HG03175 (cell line): ENCODE data around the gene XAGE3.
"Not testable (repeated sequence)": the region's sequence is repeated elsewhere in the genome, so short reads cannot be mapped to it uniquely, and the experiment has no call there.

Experiments
- ATAC-seq: cut with Tn5 transposase; IDR thresholded peaks from one replicate; pipeline ENCODE4 v1.9.1; 2021; ENCODE audit warnings: mild to moderate bottlenecking, moderate library complexity; ENCODE audit not compliant: unreplicated experiment

Gene XAGE3, protein sequence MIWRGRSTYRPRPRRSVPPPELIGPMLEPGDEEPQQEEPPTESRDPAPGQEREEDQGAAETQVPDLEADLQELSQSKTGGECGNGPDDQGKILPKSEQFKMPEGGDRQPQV

DNA sequence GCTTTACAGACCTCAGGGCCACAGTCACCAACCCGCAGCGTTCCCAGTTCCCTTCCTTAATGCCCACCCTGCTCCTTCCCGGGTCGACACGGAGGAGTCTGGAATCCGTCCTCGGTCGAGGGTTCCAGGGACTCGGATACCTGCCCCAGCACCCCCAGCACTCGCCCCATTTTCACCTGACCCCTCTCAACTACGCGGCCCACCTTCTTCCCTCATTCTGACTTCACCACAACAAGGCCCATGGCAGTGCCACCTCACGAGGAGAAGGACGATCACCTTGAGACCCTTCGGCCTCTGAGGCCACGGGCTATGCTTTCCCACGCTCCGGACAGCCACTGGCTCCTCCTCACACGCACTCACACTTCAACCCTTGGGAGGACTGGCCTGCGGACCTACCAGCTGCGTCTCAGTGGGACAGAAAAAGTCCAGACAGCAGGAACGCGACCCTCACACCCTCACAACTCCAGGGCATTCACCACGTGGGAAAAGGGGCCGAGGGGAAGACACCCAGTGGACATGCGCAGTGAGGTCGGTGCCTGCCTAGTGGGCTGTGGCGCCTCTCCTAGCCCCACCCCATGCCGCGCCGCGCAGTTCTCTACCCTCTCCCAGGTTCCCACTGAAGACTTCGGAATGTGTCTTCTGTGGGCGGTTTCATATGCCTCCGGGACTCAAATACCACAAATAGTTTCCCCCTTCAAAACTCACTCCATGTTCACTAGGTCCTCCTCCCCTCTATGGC, at the start of gene XAGE3:
XAGE3 (minus strand) TSS at position 474 of the 739 bp plus-strand sequence. CDS start 950 bp downstream, outside the sequence.
- no peak for ATAC-seq

DNA sequence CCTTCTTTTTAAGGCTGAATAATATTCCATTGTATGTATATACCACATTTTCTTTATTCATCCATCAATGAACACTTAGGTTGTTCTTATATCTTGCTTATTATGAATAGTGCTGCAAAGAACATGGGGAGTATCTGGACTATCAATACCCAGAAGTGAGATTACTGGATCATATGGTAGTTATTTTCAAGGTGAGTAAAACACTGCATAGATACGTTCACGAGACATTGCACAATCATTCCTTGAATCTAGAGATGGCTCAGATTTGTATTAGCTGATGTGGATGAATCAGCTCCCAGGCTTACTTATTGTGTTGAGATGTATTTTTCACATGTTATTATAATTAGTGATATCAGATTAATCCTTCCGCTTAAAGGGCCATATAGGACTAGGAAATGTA, 46.8 kb upstream of the XAGE3 start:
- not testable (repeated sequence) for ATAC-seq

DNA sequence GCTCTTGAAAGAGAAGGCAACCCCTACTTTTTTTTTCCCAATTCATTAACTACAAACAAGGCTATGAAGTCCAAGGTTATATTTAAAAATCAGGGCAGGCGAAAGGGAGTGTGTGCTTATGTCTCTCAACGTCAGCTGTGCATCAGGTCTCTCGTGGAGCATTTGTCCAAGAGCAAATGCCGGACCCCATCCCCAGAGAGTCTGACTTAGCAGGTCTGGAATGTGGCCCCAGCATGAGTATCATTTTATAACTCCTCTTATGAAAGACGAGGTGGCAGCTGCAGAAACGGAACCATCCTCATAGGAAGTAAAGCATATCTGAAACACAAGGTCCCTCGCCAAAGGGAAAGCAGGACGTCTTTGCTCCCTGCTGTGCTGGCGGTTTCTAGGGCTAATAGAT, 45.8 kb upstream of the XAGE3 start:
- ATAC-seq = not testable (repeated sequence)

DNA sequence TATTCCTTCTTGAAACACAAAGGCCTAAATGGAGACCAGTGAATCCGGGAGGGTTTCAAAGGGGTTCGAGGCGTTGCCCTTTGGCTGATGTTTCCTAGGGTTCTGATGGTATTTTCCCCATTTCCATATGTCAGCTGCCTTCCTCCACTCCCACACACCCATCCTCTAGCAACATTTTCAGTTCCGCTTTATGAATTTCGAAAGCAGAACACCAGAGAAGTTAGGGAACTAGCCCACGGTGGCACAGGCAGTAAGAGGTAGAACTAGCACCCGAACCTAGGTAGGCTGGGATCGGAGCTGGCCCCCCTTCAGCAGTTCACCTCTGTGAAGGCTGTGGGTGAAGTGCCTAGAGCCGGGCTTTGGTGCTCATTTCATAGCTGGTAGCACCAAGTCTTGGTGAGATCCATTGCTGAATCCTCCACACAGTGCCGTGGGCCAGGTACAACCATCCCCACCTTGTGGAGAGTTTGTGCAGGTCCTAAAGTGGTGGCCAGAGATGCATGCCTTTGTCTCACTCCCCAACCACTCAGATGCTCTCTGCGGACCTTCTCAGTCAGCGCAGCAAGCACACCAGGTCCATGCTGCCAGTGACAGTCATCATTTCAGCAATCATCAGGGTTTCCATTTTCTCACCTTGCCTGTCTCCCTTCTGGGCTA, 41.6 kb upstream of the XAGE3 start:
- not testable (repeated sequence) for ATAC-seq

DNA sequence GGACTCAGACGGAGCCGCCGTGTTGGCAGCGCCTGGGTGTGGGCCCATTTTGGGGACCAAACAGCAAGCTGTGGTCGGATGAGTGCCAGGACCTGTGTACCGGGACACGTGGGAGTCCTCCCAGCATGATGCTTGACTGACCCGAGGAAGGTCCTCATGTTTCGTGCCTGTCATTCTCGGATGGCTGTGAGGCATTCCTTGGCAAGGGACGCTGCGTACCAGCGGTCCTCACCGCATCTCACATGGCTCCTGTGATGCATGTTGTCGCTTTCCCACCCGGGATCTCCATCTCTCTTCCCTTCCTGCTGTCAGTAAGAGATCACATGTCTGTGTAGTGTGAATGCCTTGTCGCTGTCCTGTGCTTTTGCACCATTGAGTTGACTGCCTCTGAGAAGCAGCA, 40.0 kb upstream of the XAGE3 start:
- not testable (repeated sequence) for ATAC-seq

DNA sequence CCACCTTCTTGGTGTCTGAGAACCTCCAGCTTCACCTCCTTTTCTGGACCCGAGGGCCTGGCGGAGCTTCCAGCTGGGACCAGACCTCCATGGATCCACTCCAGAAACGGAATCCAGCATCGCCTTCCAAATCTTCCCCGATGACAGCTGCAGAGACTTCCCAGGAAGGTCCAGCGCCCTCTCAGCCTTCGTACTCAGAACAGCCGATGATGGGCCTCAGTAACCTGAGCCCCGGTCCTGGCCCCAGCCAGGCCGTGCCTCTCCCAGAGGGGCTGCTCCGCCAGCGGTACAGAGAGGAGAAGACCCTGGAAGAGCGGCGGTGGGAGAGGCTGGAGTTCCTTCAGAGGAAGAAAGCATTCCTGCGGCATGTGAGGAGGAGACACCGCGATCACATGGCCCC, 39.3 kb upstream of the XAGE3 start:
- not testable (repeated sequence) for ATAC-seq

DNA sequence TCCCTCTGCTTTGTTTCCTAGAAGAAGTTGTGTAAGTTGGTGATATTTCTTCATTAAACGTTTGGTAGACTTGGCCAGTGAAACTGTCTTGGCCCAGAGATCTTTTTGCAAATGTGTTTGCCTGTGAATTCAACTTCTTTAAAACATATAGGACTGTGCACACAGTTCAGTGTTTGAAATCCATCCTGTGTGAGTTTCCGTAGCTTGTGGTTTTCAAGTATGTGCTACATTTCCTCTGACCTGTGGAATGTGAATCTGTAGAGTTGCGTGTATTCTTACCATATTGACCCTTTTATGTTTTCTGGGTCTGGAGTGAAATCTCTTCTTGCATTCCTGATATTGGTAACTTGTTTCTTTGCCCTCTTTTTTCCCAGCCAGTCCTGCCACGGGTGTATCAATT, 38.2 kb upstream of the XAGE3 start:
- not testable (repeated sequence) for ATAC-seq

DNA sequence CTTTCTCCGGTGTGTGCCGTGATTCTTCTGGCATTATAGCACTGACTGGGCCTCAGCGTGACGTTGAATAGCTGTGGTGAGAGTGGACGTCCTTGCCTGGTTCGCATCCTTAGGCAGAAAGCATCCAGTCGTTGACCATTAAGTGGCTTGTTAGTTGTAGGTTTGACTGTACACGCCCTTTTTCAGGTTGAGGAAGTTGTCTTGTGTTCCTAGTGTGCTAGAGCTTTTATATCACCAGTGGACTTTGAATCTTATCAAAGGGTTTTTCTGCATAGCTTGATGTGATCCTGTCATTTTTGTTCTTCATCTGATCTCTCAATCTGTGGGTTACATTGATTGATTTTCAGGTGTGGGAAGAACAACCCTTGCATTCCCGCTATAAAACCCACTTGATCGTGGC, 37.6 kb upstream of the XAGE3 start:
- ATAC-seq = not testable (repeated sequence)

DNA sequence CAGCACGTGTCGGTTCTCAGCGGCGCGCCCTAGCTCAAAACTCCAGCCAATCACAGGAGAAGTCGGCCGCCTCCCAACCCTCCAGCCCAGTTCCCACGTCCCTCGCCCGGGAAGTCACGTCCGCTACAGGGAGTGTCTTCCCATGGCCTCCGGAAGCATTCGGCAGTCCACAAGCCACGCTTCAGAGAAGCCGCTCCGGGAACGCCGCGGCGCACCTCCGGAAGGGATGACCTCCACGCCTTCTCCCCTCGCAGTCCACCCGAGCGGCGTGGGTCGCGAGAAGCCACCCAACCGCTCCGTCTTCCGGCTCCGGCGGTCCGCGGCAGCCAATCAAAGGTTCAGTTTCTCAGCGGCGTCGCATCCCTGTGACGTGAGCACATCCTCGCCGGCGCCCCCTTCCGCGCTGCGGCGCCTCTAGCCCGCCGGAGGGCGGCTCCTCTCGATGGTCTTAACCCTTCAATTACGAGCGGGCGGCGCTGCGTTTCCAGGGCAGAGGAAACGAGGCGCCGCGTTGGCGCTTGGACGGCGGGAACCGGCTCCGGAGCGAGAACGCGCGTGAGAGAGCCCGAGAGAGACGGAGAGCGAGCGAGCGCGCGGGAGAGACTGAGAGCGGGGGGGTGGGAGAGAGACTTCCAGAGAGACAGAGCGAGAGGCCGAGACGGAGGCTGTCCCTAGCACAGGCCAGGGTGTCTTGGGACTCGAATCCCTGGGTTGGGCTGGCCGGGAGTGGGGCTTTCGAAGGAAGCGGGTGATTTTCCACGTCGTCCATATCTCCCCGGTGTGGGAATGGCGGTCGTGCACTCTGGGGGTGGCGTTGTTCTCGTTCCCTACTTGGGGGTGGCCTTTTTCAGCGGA, 29.2 kb upstream of the XAGE3 start, which contains the start of gene FAM156B:
FAM156B (plus strand) TSS at position 476 of the 855 bp plus-strand sequence. CDS start 9,896 bp downstream, outside the sequence.
- peak; percentile 91 for ATAC-seq

DNA sequence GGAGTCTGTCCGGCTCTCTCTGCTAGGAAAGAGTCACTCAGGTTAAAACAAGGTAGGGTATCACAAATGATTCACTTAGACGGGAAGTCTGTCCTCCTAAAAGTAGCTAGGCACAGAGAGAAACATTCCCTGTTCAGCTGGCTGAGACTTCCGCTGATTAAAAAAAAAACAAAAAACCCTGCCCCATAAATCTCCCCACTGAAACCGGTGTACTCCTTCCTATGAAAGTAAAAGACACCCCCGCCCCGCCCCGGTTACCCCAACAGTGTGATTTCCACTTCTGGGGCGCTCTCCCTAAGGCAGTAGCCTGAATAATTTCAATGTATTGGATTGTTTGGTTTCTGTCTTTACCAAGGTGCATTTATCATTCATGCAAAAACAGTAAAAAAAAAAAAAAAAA, 28.6 kb upstream of the XAGE3 start:
- ATAC-seq = peak; percentile 27

DNA sequence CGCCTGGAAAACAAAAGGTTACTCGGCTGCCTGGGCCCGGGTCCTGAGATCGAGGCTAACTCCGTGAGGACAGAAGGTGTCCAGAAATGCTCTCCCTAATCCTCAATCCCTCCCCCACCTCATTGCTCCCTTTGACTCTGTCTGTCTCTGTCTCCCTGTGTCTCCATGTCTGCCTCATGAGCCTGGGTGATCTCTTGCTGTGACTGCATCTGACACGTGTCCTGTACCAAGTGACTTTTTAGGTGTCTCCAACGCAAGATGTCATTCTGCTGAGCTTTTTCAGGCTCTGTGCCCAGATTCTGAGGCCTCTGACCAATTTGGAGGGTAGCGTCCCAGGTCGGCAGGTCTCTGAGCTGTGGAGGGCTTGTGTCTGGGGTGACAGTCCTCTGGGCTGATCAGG, 20.2 kb upstream of the XAGE3 start:
- ATAC-seq = not testable (repeated sequence)

DNA sequence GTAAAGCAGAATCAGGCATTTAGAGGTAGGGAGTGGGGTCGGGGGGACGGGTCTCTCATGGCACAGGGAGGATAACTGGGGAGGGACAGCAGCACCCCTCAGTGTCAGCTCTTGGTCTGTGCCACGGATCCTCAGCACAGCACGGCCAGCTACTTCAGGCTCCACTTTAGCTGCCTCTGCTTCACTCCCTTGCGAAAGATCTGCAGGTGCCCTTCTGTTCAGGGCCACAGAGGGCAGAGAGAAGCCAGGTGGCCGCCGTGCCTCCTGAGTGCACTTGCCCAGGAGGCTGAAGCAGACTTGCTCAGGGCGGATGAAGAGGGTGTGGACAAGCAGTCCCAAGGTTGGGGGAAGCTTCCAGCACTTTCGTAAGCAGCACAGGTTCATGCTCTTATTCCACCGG, 19.6 kb upstream of the XAGE3 start:
- not testable (repeated sequence) for ATAC-seq

DNA sequence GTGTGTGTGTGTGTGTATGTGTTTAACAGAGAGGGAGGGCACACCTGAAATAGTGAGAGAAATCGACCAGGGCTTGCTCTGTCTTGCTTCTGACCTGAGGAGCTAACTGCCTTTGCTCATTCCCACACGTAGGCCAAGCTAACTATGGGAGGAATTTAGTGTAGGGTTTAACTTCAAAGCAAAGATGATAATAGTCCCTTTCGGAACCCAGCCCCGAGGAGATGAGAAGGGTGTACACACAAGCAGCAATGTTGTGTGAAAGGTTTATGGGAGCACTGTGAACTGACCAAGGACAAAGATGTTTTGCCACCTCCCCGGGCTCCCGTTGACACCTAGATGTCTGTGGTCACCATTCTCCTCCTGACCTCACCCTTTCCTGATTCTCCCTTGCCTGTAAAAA, 8.5 kb upstream of the XAGE3 start:
- not testable (repeated sequence) for ATAC-seq

DNA sequence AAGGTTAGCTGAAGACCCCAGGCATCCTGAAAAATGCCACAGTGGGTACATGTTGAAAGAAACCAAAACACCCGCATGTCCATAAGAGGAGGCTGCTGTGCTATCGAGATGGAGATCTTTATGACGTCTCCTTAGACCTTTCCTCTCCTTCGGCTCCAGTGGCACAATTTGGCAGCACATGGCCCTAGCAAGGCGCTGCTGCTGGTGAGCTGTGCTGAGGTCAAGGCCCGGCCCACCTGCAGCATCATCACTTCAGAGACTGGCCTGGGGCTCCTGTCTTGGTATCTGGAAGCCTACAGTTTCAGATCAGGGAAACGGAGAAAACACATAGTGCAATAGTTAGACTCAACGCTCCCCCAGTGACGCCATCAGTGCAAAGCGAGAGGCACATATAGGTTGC, 7.6 kb upstream of the XAGE3 start:
- not testable (repeated sequence) for ATAC-seq

DNA sequence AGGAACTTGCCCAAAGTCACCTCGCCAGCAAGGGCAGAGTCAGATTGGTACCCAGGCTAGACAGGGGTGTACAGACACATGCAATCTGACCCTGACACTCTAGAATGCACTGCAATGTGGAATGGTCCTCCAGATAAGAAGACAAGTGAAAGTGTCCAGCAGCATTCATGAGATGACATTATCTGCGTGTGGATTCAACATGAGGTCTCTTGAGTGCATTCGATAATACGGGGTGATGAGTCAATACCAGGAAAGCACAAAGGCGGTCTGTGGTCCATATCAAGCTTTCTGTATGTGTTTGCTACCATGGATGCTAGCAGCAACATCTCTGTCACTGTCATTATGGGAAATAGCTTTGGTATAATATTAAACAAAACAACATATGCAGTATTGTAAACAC, 6.8 kb upstream of the XAGE3 start:
- ATAC-seq = no peak

DNA sequence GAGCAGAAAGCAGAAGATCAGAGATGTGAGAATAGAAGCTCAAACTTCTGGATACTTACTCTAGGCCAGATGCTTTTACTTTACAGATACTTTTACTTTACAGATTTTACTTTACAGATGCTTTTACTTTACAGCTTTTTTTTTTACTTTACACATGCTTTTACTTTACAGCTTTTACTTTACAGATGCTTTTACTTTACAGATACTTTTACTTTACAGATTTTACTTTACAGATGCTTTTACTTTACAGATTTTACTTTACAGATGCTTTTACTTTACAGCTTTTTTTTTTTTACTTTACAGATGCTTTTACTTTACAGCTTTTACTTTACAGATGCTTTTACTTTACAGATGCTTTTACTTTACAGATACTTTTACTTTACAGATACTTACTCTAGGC, 5.9 kb upstream of the XAGE3 start:
- not testable (repeated sequence) for ATAC-seq

DNA sequence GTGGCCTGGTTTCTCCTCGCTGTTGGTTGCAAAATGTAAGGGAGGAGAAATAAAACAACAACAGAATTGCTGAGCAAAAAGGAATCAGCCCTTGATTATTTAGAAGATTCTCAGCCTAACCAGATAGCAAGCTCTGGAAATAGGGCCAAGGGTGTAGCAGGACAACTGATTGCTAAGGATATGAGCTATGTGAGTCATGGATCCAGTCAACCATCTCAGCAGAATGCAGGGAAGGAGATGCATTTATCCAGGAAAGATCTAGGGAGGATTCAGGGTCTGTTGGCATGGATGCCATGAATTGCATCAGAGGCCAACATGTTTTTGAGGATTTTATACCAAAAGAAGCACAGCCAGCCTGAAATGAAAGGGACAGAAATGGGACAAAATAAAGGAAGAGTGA, 2.2 kb upstream of the XAGE3 start:
- ATAC-seq = no peak

DNA sequence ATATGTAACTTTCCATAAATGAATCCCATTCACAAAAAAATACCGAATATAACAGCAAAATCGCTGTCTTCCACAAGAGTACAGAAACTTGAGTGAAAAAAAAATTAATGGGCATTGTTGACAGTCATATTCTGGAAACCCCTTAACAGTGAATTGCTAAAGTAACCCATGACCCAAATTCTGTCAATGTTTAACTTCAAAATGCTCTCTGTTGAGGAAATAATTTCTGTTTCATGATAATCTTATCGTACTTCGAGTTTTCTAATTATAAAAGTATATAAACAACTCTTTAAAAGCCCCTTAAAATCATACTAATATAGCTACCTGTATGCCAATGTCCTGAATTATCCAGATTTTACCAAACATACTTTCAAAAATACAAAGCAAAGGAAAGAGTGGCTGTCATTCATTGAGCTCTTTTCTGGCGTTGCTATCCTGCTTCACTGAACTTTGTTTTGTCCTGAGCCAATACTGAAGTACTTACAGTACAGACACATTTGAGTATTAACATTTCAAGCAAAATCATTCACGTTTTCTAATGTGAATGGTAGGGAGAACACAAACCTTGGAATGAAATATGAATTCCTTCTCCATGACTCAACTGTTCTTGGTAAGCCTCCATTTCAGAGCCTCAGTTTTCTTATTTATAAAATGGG, 2.4 kb downstream of the XAGE3 start:
- ATAC-seq = no peak

DNA sequence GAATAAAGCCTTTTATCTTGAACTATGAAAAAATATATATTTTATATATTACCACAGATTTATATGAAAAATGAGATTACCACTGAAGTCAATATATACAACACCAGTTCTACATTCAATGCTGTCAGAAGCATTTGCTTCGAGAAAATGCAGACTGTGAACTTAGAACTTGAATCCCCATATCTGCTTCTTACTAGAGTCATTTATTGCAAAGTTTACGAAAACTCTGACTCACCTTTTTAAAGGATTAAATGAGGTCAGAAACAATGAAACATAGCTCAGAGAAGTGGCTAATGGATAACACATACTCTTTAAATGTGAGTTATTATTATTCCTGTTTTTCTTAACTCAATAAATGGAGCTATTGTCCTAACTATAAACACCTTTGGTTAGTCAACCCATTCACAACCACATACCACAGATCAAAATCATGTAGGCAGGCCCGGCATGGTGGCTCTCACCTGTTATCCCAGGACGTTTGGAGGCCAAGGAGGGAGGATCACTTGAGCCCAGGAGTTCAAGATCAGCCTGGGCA, 10.8 kb downstream of the XAGE3 start:
- not testable (repeated sequence) for ATAC-seq

DNA sequence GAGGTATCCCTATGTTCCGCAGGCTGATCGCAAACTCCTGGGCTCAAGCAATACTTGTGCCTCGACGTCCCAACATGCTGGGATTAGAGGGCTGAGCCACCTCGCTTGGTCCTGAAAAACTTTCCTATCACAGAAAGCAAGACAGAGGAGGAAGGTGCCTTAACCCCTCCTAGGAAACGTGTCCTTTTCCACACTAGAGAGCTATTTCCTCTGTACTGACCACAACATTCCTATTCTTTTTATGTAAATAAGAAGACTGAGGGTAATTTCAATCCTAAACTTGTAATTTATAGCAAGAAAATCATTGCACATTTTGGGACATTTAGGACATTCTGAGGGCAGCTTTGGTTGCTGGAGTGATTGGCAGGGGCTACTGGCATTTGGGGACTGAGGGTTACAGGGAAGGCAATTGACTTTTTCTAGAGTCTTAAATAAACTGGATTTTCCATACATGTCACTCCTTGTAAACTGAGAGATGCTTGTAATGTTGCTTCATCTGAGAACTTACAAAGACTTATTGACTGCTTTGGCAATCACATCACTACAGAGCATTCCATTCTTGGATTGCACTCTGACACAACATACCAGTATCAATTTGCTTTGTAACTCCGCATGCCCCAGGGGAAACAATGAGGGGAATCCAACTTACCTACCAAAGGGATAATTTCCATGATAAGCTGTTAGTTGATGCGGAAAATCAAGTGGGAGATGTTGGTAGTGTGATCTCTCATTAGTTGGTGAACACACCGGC, 15.6 kb downstream of the XAGE3 start:
- no peak for ATAC-seq
